HepG2 (cell line): ENCODE data around the gene NARS2. TPM values are rescaled to one million over a fixed set of nuclear protein-coding genes. Genes with fewer than 3 reads are reported as not detected.

Experiments used
- CBX2 ChIP-seq, 2 experiments: fragments of 200-600 bp in 1 of 2; sonication (generic); formaldehyde crosslinking in 1 of 2; IDR thresholded peaks; 2 replicates each; pipeline versions ENCODE4 v1.7.0 to v1.8.1; 2018 to 2022; ENCODE audit warnings: low read depth in 2 of 2, low read length in 1 of 2, mild to moderate bottlenecking in 1 of 2, missing genetic modification reagents in 1 of 2
- CC2D1A ChIP-seq: sonication (generic); formaldehyde crosslinking; IDR thresholded peaks from 2 replicates; pipeline ENCODE4 v1.8.1; 2023; ENCODE audit warnings: mild to moderate bottlenecking, missing genetic modification reagents
- CENPX ChIP-seq: sonication (generic); formaldehyde crosslinking; IDR thresholded peaks from 2 replicates; pipeline ENCODE4 v1.9.0; 2021; ENCODE audit warnings: mild to moderate bottlenecking, missing genetic modification reagents, moderate library complexity
- CHD4 ChIP-seq: fragments of 200-600 bp; sonication (generic); IDR thresholded peaks from 2 replicates; pipeline ENCODE4 v1.7.0; 2017; ENCODE audit warnings: mild to moderate bottlenecking, low read length, borderline replicate concordance
- DR1 ChIP-seq: sonication (generic); formaldehyde crosslinking; IDR thresholded peaks from 2 replicates; pipeline ENCODE4 v1.8.0; 2021; ENCODE audit warnings: mild to moderate bottlenecking, missing genetic modification reagents, inconsistent platforms
- FOXK1 ChIP-seq: sonication (generic); formaldehyde crosslinking; IDR thresholded peaks from 2 replicates; pipeline ENCODE4 v1.4.0; 2020; ENCODE audit warnings: low read depth, missing genetic modification reagents, borderline replicate concordance
- KAT2B ChIP-seq: fragments of 150-350 bp; IDR thresholded peaks from 2 replicates; pipeline ENCODE4 v1.6.1; 2014; ENCODE audit warnings: low read depth, low read length, borderline replicate concordance
- NCOA1 ChIP-seq: sonication (generic); formaldehyde crosslinking; IDR thresholded peaks from 2 replicates; pipeline ENCODE4 v1.9.0; 2021; ENCODE audit warnings: missing genetic modification reagents
- NRL ChIP-seq: sonication (generic); formaldehyde crosslinking; IDR thresholded peaks from 2 replicates; pipeline ENCODE4 v1.5.0; 2020; ENCODE audit warnings: missing genetic modification reagents, mild to moderate bottlenecking, moderate library complexity, borderline replicate concordance
- YEATS2 ChIP-seq: sonication (generic); formaldehyde crosslinking; IDR thresholded peaks from 2 replicates; pipeline ENCODE4 v1.4.0; 2020; ENCODE audit warnings: missing genetic modification reagents, borderline replicate concordance
- ZNF101 ChIP-seq: sonication (generic); formaldehyde crosslinking; IDR thresholded peaks from 2 replicates; pipeline ENCODE4 v1.4.0; 2020; ENCODE audit warnings: mild to moderate bottlenecking, low read depth, missing genetic modification reagents, borderline replicate concordance
- ZNF121 ChIP-seq: sonication (generic); formaldehyde crosslinking; IDR thresholded peaks from 2 replicates; pipeline ENCODE4 v1.5.0; 2020; ENCODE audit warnings: mild to moderate bottlenecking, missing genetic modification reagents
- ZNF292 ChIP-seq: sonication (generic); formaldehyde crosslinking; IDR thresholded peaks from 2 replicates; pipeline ENCODE4 v1.8.1; 2022; ENCODE audit warnings: mild to moderate bottlenecking, low read depth, missing genetic modification reagents, borderline replicate concordance
- ZNF446 ChIP-seq: sonication (generic); formaldehyde crosslinking; IDR thresholded peaks from 2 replicates; pipeline ENCODE4 v1.5.0; 2020; ENCODE audit warnings: mild to moderate bottlenecking, missing genetic modification reagents
- ZNF484 ChIP-seq: sonication (generic); formaldehyde crosslinking; IDR thresholded peaks from 2 replicates; pipeline ENCODE4 v1.5.1; 2020; ENCODE audit warnings: mild to moderate bottlenecking, low read depth, missing genetic modification reagents, borderline replicate concordance
- ZNF850 ChIP-seq: sonication (generic); formaldehyde crosslinking; conservative IDR thresholded peaks from 2 replicates; pipeline ENCODE4 v1.9.0; 2021; ENCODE audit warnings: mild to moderate bottlenecking, missing genetic modification reagents
- polyA plus RNA-seq, 8 experiments: library from polyadenylated mRNA; depleted of rRNA in 3 of 8; stranded (reverse) in 7 of 8; unstranded in 1 of 8; fragments of >200 nt; fragmentation: Illumina TruSeq in 4 of 8; extraction: Trizol in 4 of 8; gene quantifications; 2 replicates each; pipeline versions ENCODE4 v1.2.1 to v1.2.3, GENCODE V29; 2011 to 2016; ENCODE audit warnings: low read depth in 4 of 8, missing spikeins in 1 of 8, mixed read lengths in 1 of 8; ENCODE audit not compliant: insufficient read depth in 1 of 8
- total RNA-seq, 5 experiments: library from RNA; depleted of rRNA; stranded (reverse); fragments of >200 nt; fragmentation: Illumina TruSeq; extraction: Trizol; gene quantifications; 2 replicates each; pipeline ENCODE4 v1.2.3, GENCODE V29; 2016; ENCODE audit warnings: low read depth in 1 of 5
- TF ChIP-seq, protein P1 (sequence below): sonication (generic); formaldehyde crosslinking; IDR thresholded peaks from 2 replicates; pipeline ENCODE4 v1.8.1; 2023; ENCODE audit warnings: mild to moderate bottlenecking, moderate library complexity, missing genetic modification reagents
- TF ChIP-seq, protein P2 (sequence below): sonication (generic); formaldehyde crosslinking; IDR thresholded peaks from 2 replicates; pipeline ENCODE4 v1.5.0; 2020; ENCODE audit warnings: missing genetic modification reagents
- TF ChIP-seq, protein P3 (sequence below): sonication (generic); formaldehyde crosslinking; conservative IDR thresholded peaks from 2 replicates; pipeline ENCODE4 v1.4.0; 2020; ENCODE audit warnings: missing genetic modification reagents
- TF ChIP-seq, protein P4 (sequence below): sonication (generic); formaldehyde crosslinking; IDR thresholded peaks from 2 replicates; pipeline ENCODE4 v1.4.0; 2020; ENCODE audit warnings: missing genetic modification reagents, mild to moderate bottlenecking, borderline replicate concordance
- TF ChIP-seq, protein P5 (sequence below): sonication (generic); formaldehyde crosslinking; IDR thresholded peaks from 2 replicates; pipeline ENCODE4 v1.4.0; 2020; ENCODE audit warnings: missing genetic modification reagents

NARS2 gene
- total and polyA plus RNA-seq, 2 of the 13 experiments (the other 11 are each of a cell fraction or from before 2014, with no cell fraction given), result 45.9 to 65.0 TPM

DNA sequence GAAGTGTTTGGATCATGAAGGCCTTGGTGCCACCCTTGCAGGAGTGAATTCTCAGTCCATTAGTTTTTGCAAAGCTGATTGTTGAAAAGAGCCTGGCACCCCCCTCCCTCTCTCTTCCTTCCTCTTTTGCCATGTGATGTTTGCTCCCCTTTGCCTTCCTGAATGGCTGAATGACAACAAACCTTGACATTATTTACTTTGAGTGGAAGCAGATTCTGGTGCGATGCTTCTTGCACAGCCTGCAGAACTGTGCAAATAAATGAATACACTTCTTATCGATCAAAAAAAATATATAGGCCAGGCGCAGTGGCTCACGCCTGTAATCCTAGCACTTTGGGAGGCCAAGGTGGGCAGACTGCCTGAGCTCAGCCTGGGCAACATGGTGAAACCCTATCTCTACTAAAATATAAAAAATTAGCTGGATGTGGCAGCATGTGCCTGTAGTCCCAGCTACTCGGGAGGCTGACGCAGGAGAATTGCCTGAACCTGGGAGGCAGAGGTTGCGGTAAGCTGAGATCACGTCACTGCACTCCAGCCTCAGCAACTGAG, 2.0 kb upstream of the NARS2 start (continued):
- TF ChIP-seq CHD4, result no peak
- peak; percentile 36; the same call in 1 of the 2 replicates for TF ChIP-seq KAT2B
- TF ChIP-seq, protein P1, sequence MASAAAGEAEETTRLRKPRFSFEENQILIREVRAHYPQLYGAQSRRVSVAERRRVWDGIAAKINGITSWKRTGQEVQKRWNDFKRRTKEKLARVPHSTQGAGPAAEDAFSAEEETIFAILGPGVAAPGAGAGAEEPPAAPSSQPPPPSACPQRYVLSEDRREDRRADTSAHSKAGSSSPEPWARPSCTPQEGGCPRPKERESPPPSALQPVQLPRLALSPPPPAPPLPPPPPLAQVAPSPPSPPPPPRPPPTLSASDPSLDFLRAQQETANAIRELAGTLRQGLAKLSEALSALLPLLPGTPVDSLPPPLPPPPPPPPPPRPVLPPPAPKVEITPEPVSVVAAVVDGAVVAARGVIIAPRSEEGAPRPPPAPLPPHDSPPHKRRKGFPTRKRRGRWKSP (CRISPR knock-in tag), result no peak
- TF ChIP-seq DR1 (CRISPR knock-in tag), result no peak
- TF ChIP-seq, protein P2, sequence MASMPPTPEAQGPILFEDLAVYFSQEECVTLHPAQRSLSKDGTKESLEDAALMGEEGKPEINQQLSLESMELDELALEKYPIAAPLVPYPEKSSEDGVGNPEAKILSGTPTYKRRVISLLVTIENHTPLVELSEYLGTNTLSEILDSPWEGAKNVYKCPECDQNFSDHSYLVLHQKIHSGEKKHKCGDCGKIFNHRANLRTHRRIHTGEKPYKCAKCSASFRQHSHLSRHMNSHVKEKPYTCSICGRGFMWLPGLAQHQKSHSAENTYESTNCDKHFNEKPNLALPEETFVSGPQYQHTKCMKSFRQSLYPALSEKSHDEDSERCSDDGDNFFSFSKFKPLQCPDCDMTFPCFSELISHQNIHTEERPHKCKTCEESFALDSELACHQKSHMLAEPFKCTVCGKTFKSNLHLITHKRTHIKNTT, result no peak
- TF ChIP-seq, protein P3, sequence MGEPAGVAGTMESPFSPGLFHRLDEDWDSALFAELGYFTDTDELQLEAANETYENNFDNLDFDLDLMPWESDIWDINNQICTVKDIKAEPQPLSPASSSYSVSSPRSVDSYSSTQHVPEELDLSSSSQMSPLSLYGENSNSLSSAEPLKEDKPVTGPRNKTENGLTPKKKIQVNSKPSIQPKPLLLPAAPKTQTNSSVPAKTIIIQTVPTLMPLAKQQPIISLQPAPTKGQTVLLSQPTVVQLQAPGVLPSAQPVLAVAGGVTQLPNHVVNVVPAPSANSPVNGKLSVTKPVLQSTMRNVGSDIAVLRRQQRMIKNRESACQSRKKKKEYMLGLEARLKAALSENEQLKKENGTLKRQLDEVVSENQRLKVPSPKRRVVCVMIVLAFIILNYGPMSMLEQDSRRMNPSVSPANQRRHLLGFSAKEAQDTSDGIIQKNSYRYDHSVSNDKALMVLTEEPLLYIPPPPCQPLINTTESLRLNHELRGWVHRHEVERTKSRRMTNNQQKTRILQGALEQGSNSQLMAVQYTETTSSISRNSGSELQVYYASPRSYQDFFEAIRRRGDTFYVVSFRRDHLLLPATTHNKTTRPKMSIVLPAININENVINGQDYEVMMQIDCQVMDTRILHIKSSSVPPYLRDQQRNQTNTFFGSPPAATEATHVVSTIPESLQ (CRISPR knock-in tag), result 0 out of 2 replicates have a peak, but pooled peaks have one; percentile 31
- no peak for TF ChIP-seq ZNF121
- TF ChIP-seq NRL (CRISPR knock-in tag), result no peak
- TF ChIP-seq YEATS2, result peak; percentile 40; the same call in 1 of the 2 replicates
- TF ChIP-seq, protein P4, sequence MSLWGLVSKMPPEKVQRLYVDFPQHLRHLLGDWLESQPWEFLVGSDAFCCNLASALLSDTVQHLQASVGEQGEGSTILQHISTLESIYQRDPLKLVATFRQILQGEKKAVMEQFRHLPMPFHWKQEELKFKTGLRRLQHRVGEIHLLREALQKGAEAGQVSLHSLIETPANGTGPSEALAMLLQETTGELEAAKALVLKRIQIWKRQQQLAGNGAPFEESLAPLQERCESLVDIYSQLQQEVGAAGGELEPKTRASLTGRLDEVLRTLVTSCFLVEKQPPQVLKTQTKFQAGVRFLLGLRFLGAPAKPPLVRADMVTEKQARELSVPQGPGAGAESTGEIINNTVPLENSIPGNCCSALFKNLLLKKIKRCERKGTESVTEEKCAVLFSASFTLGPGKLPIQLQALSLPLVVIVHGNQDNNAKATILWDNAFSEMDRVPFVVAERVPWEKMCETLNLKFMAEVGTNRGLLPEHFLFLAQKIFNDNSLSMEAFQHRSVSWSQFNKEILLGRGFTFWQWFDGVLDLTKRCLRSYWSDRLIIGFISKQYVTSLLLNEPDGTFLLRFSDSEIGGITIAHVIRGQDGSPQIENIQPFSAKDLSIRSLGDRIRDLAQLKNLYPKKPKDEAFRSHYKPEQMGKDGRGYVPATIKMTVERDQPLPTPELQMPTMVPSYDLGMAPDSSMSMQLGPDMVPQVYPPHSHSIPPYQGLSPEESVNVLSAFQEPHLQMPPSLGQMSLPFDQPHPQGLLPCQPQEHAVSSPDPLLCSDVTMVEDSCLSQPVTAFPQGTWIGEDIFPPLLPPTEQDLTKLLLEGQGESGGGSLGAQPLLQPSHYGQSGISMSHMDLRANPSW (CRISPR knock-in tag), result peak; percentile 60; the same call in 1 of the 2 replicates
- TF ChIP-seq FOXK1 (CRISPR knock-in tag), result peak; percentile 67; the same call in 1 of the 2 replicates
- peak; percentile 88 for TF ChIP-seq ZNF292 (CRISPR knock-in tag)
- no peak for TF ChIP-seq ZNF850 (CRISPR knock-in tag)
- no peak for TF ChIP-seq CBX2 (IDR thresholded peaks at IDR 0.05; ENCODE audit: low read depth, low read length)
- no peak for TF ChIP-seq CBX2 (CRISPR knock-in tag; IDR thresholded peaks at IDR 0.05; ENCODE audit: low read depth)
- TF ChIP-seq NCOA1 (CRISPR knock-in tag), result no peak
- no peak for TF ChIP-seq CC2D1A (CRISPR knock-in tag)
- TF ChIP-seq, protein P5, sequence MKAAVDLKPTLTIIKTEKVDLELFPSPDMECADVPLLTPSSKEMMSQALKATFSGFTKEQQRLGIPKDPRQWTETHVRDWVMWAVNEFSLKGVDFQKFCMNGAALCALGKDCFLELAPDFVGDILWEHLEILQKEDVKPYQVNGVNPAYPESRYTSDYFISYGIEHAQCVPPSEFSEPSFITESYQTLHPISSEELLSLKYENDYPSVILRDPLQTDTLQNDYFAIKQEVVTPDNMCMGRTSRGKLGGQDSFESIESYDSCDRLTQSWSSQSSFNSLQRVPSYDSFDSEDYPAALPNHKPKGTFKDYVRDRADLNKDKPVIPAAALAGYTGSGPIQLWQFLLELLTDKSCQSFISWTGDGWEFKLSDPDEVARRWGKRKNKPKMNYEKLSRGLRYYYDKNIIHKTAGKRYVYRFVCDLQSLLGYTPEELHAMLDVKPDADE (CRISPR knock-in tag), result no peak
- no peak for TF ChIP-seq ZNF446
- TF ChIP-seq ZNF101 (CRISPR knock-in tag), result no peak
- TF ChIP-seq ZNF484 (CRISPR knock-in tag), result no peak
- no peak for TF ChIP-seq CENPX (CRISPR knock-in tag)
